ENCODE measurements around the gene ZFHX3. TPM values are rescaled to one million over a fixed set of nuclear protein-coding genes. Genes with fewer than 3 reads are reported as not detected.
A peak's percentile ranks its signal among the peaks of the same experiment; 100 is the strongest.

Gene ZFHX3
- total RNA-seq, 1 donor, result 4.0 TPM

GRCh38 chr16:72937916-72938794 lies 109.8 kb downstream of the ZFHX3 start:
- DNase-seq (ENCODE audit: low read depth in 2 of 3, low spot score in 2 of 3), result no peak

GRCh38 chr16:72937360-72937759 lies 110.6 kb downstream of the ZFHX3 start:
- peak in 1 of 3 donors; percentile 23 for DNase-seq (ENCODE audit: low read depth in 2 of 3, low spot score in 2 of 3)

DNA sequence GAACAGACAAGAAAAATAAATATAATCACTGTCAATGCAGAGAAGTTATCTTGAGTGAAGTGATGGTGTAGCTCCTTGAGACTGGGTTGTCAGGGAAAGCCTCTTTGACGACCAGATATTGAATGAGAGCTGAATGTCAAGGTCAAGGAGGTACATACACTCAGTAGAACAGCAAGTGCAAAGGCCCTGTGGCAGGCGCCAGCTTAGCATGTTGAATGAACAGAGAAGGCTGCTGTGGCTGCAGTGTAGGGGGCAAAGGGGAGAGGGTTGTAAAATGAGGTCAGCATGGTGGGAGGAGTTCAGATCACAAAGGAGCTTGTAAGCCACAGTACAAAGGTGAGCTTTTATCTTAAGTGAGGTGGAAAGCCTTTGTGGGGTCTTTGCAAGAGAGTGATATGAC lies 111.5 kb downstream of the ZFHX3 start:
- DNase-seq (ENCODE audit: low read depth in 2 of 3, low spot score in 2 of 3), result no peak

GRCh38 chr16:72935896-72936295 lies 112.0 kb downstream of the ZFHX3 start:
- no peak for DNase-seq (ENCODE audit: low read depth in 2 of 3, low spot score in 2 of 3)

- no peak for DNase-seq (ENCODE audit: low read depth in 2 of 3, low spot score in 2 of 3)
Observed at GRCh38 chr16:72934636-72935403, 113.1 kb downstream of the ZFHX3 start.

- DNase-seq (ENCODE audit: low read depth in 2 of 3, low spot score in 2 of 3), result no peak
Observed at GRCh38 chr16:72932677-72933335, 115.1 kb downstream of the ZFHX3 start.

- no peak for DNase-seq (ENCODE audit: low read depth in 2 of 3, low spot score in 2 of 3)
Observed at GRCh38 chr16:72932050-72932449, 115.9 kb downstream of the ZFHX3 start.

DNA sequence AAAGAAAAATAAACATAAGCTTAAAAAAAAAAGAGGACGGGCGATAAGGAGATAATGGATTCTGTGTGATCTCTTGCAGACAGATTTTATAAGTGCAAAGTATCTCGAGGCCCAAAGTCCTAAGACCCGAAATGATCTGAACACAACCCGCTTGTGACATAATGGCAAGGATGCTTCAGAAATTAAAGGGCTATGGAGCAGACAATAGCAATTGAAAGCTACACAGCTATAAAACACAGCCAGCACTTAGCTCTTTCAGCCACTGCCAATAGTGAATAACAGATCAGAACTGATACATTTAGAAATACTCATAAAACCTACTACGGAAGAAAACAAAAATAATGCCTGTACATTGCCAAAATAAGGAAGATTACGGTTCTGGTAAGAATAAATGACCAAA lies 117.5 kb downstream of the ZFHX3 start:
- no peak for DNase-seq (ENCODE audit: low read depth in 2 of 3, low spot score in 2 of 3)

DNA sequence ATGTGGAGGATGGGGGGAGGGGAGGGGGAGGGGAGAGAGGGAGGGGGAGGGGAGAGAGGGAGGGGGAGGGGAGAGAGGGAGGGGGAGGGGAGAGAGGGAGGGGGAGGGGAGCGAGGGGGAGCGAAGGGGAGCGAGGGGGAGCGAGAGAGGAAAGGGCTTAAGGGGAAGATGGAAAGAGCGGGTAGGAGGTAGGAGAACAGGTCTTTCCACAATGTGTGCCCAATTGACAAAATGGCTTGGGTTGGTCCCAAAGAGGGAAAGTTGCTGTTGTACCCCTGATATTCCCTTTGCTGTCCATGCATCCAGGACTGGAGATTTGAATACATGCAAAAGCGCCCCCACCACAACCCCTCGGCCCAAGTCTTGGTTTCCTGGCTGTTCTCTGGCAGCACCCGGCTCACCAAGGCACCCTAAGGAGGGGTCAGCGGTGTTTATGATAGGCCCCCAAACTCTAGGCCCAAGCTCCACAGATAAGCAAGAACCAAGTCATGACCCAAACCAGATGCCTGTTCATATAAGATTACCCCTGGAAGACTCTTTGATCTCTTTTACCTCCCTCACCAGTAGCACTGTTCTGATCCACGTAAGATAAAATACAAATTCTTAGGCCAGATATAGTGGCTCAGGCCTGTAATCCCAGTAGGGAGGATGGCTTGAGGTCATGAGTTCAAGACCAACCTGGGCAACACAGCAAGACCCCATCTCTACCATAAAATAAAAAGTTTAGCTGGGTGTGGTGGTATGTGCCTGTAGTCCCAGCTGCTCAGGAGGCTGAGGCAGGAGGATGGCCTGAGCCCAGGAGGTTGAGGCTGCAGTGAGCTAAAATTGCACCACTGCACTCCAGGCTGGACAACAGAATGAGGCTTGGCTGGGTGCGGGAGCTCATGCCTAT lies 119.6 kb downstream of the ZFHX3 start:
- no peak for DNase-seq (ENCODE audit: low read depth in 2 of 3, low spot score in 2 of 3)

- DNase-seq (ENCODE audit: low read depth in 2 of 3, low spot score in 2 of 3), result peak in 1 of 3 donors; percentile 20
Observed at GRCh38 chr16:72927199-72928089, 120.5 kb downstream of the ZFHX3 start.

- no peak for DNase-seq (ENCODE audit: low read depth in 2 of 3, low spot score in 2 of 3)
Observed at GRCh38 chr16:72926177-72927070, 121.5 kb downstream of the ZFHX3 start.

- no peak for DNase-seq (ENCODE audit: low read depth in 2 of 3, low spot score in 2 of 3)
Observed at GRCh38 chr16:72925631-72925979, 122.3 kb downstream of the ZFHX3 start.

- no peak for DNase-seq (ENCODE audit: low read depth in 2 of 3, low spot score in 2 of 3)
Observed at GRCh38 chr16:72924927-72925630, 122.8 kb downstream of the ZFHX3 start.

GRCh38 chr16:72924537-72924926 lies 123.4 kb downstream of the ZFHX3 start:
- DNase-seq (ENCODE audit: low read depth in 2 of 3, low spot score in 2 of 3), result no peak

- no peak for DNase-seq (ENCODE audit: low read depth in 2 of 3, low spot score in 2 of 3)
Observed at GRCh38 chr16:72923757-72924156, 124.2 kb downstream of the ZFHX3 start.

DNA sequence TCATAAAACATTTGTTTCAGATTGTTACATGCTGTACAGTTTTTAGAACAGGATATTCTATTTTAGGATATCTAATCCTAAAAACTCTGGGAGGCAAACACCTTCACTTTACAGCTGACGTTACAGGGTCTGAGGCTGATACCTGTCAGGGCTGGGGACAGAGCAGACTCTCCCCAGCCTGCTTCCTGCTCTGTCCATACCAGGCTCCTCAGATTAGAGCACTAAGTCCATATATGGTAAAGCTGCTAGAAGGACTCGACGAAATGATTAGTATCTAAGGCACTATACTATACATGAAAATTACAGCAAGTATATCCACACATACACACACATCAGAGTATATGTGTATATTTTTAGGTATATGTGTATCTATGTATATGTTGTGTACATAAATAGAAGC lies 125.2 kb downstream of the ZFHX3 start:
- no peak for DNase-seq (ENCODE audit: low read depth in 2 of 3, low spot score in 2 of 3)

- no peak for DNase-seq (ENCODE audit: low read depth in 2 of 3, low spot score in 2 of 3)
Observed at GRCh38 chr16:72921620-72922019, 126.3 kb downstream of the ZFHX3 start.

GRCh38 chr16:72921106-72921505 lies 126.8 kb downstream of the ZFHX3 start:
- DNase-seq (ENCODE audit: low read depth in 2 of 3, low spot score in 2 of 3), result peak in 1 of 3 donors; percentile 13

Measured in hematopoietic multipotent progenitor cell (in vitro differentiated cells).